ENCODE data around the gene MPC1. TPM values are rescaled to one million over a fixed set of nuclear protein-coding genes. Genes with fewer than 3 reads are reported as not detected.
A peak's percentile ranks its signal among the peaks of the same experiment; 100 is the strongest.
"Not testable (repeated sequence)": the region's sequence is repeated elsewhere in the genome, so short reads cannot be mapped to it uniquely, and the experiment has no call there.

MPC1 gene
- total RNA-seq, 1 experiment from 2014 or later, result 34.6 TPM

- no peak for DNase-seq (ENCODE audit: low read depth, low spot score)
- in situ Hi-C loops (cut with HindIII; ENCODE audit: low pct_unique_long_range_greater_than_20kb, low sequenced_read_pairs), result no loop called here
These were observed 28.5 kb upstream of the MPC1 start for GRCh38 chr6:166411271-166411670.

DNA sequence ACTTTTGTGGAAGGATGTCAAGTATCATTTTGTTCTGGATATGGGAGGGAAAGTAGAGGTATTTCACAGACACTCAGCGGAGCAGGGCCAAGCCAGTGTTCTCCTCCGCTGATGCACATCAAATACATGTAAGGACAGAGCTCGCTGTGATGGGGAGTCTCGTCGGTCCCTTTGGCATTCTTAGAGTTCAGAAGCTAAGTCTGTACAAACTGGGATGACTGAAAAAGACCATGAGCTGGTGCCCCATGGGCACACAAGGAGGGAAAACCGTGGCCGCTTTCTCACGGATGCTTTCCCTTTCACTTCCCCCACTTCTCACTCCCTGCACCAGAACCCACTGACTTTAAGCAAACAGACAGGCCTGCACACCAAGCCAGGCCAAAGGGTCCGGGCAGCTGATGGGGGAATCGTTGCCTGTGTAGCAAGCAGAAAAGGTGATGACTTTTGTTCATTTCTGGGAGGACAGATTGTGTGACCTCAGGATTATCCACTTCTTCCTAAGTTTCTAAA lies 27.7 kb upstream of the MPC1 start:
- in situ Hi-C loops (cut with HindIII; ENCODE audit: low pct_unique_long_range_greater_than_20kb, low sequenced_read_pairs), result no loop called here
- DNase-seq (ENCODE audit: low read depth, low spot score), result no peak

DNA sequence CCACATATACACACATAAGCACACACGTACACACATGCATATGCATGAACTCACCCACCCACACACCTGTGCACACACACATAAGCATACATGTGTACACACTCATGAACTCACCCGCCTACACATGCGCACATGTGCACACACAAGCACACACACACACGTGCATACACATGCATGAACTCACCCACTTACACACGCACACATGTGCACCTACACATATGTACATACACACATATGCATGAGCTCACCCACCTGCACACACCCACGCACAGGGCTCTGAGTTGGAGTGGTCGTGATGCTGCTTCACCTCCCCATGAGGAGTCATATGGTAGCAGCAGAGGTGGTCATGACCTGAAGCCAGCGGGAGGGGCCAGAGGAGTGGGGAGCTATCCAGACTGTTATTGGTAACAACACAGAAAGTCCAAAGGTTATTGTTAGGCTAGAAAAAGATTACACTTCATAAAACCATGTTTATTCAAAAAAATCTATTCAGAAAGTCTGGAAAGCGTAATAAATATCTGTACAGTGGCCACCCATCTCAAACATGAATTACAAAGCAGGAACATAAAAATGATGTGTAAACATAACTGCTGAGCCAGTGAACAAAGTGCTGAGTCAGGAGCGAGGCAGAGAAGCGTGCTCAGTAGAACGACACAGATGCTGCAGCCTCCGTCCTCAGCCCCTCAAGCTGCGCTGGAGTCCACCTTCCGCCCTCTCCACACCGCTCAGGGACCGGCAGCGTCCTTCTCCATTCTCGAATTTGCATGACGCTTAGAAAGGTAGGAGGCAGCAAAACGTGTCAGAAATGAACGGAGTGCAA lies 26.4 kb upstream of the MPC1 start:
- in situ Hi-C loops (cut with HindIII; ENCODE audit: low pct_unique_long_range_greater_than_20kb, low sequenced_read_pairs), result no loop called here
- no peak for DNase-seq (ENCODE audit: low read depth, low spot score)

DNA sequence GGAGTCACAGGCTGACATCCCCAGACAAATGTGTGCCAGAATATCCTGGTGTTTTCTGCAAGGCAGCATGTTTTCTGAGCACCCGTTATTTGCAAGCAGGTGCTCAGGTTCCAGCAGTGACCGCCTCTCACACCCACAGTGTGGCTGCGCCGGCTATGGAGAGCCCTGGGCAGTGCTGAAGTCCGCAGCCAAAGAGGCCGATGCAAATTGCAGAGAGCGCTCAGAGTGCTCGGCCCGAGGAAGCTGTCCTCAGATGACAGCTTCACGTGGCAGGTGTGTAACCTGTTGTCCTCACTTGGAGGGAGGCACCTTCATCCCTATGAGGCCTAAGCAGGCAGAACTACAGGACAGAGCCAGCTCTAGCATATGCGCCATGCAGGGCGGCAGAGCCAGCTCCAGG lies 23.5 kb upstream of the MPC1 start:
- DNase-seq (ENCODE audit: low read depth, low spot score), result no peak
- in situ Hi-C loops (cut with HindIII; ENCODE audit: low pct_unique_long_range_greater_than_20kb, low sequenced_read_pairs), result no loop called here

GRCh38 chr6:166405386-166405785 lies 22.6 kb upstream of the MPC1 start:
- in situ Hi-C loops (cut with HindIII; ENCODE audit: low pct_unique_long_range_greater_than_20kb, low sequenced_read_pairs), result no loop called here
- no peak for DNase-seq (ENCODE audit: low read depth, low spot score)

- in situ Hi-C loops (cut with HindIII; ENCODE audit: low pct_unique_long_range_greater_than_20kb, low sequenced_read_pairs), result no loop called here
These were observed 20.0 kb upstream of the MPC1 start for GRCh38 chr6:166402582-166403277.

DNA sequence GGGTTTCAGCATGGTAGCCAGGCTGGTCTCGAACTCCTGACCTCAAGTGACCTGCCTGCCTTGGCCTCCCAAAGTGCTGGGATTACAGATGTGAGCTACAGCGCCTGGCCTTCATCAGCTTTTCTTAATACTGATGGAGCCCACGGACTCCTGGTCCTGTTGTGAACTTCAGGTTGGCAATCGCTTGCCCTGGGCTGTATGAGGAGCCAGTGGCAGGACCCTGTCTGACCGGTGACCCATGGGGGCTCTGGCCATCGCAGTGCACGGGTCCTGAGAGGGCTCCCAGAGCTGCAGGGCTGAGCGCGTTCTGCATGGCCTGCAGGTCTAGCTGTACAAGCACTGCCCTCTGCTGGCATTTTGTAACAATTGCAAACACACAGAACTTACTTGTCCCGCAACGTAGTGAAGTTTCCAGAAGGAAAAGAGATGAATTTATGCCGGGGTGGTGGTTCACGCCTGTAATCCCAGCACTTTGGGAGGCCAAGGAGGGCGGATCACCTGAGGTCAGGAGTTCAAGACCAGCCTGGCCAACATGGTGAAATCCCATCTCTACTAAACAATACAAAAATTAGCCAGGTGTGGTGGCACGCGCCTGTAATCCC lies 18.0 kb upstream of the MPC1 start:
- in situ Hi-C loops (cut with HindIII; ENCODE audit: low pct_unique_long_range_greater_than_20kb, low sequenced_read_pairs), result not testable (repeated sequence)
- DNase-seq (ENCODE audit: low read depth, low spot score), result peak; percentile 71

More at GRCh38 chr6:166402582-166403277, 20.0 kb upstream of the MPC1 start:
- DNase-seq (ENCODE audit: low read depth, low spot score), result peak; percentile 48

- in situ Hi-C loops (cut with HindIII; ENCODE audit: low pct_unique_long_range_greater_than_20kb, low sequenced_read_pairs), result no loop called here
- no peak for DNase-seq (ENCODE audit: low read depth, low spot score)
These were observed 17.4 kb upstream of the MPC1 start for GRCh38 chr6:166400181-166400580.

DNA sequence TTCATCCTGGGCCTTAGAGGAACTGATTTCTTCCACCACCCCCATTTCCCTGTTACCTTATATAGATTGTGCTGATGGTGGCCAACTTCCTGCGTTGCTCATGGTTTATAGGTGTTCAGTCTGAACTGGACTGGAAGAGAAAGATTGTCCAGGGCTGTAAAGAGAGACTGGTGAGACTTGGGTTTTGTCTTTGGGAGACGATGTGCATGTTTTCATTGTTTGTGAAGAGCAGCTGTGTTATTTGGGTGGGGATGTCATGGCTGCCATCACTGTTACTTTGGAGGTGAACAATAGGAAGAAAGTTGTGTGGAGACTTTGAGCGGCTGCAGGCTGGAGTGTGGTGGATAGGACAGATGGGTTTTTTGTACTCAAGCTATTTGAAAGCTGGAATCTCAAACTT lies 15.6 kb upstream of the MPC1 start:
- in situ Hi-C loops (cut with HindIII; ENCODE audit: low pct_unique_long_range_greater_than_20kb, low sequenced_read_pairs), result no loop called here
- no peak for DNase-seq (ENCODE audit: low read depth, low spot score)

GRCh38 chr6:166397849-166398248 lies 15.1 kb upstream of the MPC1 start:
- DNase-seq (ENCODE audit: low read depth, low spot score), result no peak
- in situ Hi-C loops (cut with HindIII; ENCODE audit: low pct_unique_long_range_greater_than_20kb, low sequenced_read_pairs), result no loop called here

GRCh38 chr6:166395778-166396177 lies 13.0 kb upstream of the MPC1 start:
- in situ Hi-C loops (cut with HindIII; ENCODE audit: low pct_unique_long_range_greater_than_20kb, low sequenced_read_pairs), result no loop called here
- no peak for DNase-seq (ENCODE audit: low read depth, low spot score)

- in situ Hi-C loops (cut with HindIII; ENCODE audit: low pct_unique_long_range_greater_than_20kb, low sequenced_read_pairs), result no loop called here
- no peak for DNase-seq (ENCODE audit: low read depth, low spot score)
These were observed 12.6 kb upstream of the MPC1 start for GRCh38 chr6:166395351-166395750.

- DNase-seq (ENCODE audit: low read depth, low spot score), result no peak
- in situ Hi-C loops (cut with HindIII; ENCODE audit: low pct_unique_long_range_greater_than_20kb, low sequenced_read_pairs), result no loop called here
These were observed 11.5 kb upstream of the MPC1 start for GRCh38 chr6:166394036-166394892.

DNA sequence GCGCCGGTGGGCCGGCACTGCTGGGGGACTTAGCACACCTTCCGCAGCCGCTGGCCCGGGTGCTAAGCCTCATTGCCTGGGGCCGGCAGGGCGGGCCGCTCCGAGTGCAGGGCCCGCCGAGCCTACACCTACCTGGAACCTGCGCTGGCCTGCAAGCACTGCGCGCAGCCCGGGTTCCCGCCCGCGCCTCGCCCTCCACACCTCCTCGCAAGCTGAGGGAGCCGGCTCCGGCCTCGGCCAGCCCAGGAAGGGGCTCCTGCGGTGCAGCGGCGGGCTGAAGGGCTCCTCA lies 10.7 kb upstream of the MPC1 start:
- in situ Hi-C loops (cut with HindIII; ENCODE audit: low pct_unique_long_range_greater_than_20kb, low sequenced_read_pairs), result no loop called here
- no peak for DNase-seq (ENCODE audit: low read depth, low spot score)

GRCh38 chr6:166392755-166393534 lies 10.2 kb upstream of the MPC1 start:
- in situ Hi-C loops (cut with HindIII; ENCODE audit: low pct_unique_long_range_greater_than_20kb, low sequenced_read_pairs); DNase-seq (ENCODE audit: low read depth, low spot score): not testable (repeated sequence)

DNA sequence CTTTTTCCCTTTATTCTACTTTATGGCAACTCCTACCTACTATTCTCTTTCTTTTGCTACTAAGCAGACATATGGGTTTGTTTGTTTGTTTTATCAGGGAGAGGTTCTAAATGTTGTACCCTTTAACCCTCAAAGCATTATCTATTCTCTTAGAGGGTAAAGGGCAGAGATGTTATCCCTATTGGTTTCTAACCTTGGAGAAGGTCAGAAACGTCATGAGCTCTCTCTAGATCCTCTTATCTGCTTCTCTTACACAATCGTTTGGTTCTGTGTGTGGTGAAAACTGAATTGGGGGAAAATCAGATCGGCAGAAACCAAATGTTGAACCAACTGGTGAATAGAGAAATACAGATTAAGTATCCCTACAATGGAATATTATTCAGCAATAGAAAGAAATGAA lies 6.4 kb upstream of the MPC1 start:
- in situ Hi-C loops (cut with HindIII; ENCODE audit: low pct_unique_long_range_greater_than_20kb, low sequenced_read_pairs), result no loop called here
- DNase-seq (ENCODE audit: low read depth, low spot score), result no peak

- no peak for DNase-seq (ENCODE audit: low read depth, low spot score)
- in situ Hi-C loops (cut with HindIII; ENCODE audit: low pct_unique_long_range_greater_than_20kb, low sequenced_read_pairs), result no loop called here
These were observed 5.7 kb upstream of the MPC1 start for GRCh38 chr6:166388290-166389004.

Data from SK-MEL-5 (cell line).